Measurements from ENCODE around the gene PPP1CA. TPM values are rescaled to one million over a fixed set of nuclear protein-coding genes. Genes with fewer than 3 reads are reported as not detected.
"Not testable (repeated sequence)": the region's sequence is repeated elsewhere in the genome, so short reads cannot be mapped to it uniquely, and the experiment has no call there.

Gene PPP1CA
- polyA plus RNA-seq, 4 donors: 150 to 187 (median 162) TPM

GRCh38 chr11:67405196-67405567 is 3.5 kb upstream of the PPP1CA start:
- no peak for DNase-seq (ENCODE audit: low read depth in 4 of 4, low spot score in 2 of 4)

- DNase-seq (ENCODE audit: low read depth in 4 of 4, low spot score in 2 of 4): no peak
Measured at GRCh38 chr11:67404515-67405195, 3.0 kb upstream of the PPP1CA start.

- not testable (repeated sequence) for DNase-seq (ENCODE audit: low read depth in 4 of 4, low spot score in 2 of 4)
Measured at GRCh38 chr11:67403085-67403484, 1.4 kb upstream of the PPP1CA start.

GRCh38 chr11:67402192-67402839 is 658 bp upstream of the PPP1CA start:
- DNase-seq (ENCODE audit: low read depth in 4 of 4, low spot score in 2 of 4): not testable (repeated sequence)

- DNase-seq (ENCODE audit: low read depth in 4 of 4, low spot score in 2 of 4): no peak
Measured at GRCh38 chr11:67400942-67401494, 640 bp downstream of the PPP1CA start.

GRCh38 chr11:67400251-67400941 is 1.3 kb downstream of the PPP1CA start:
- DNase-seq (ENCODE audit: low read depth in 4 of 4, low spot score in 2 of 4): no peak

- no peak for DNase-seq (ENCODE audit: low read depth in 4 of 4, low spot score in 2 of 4)
Measured at GRCh38 chr11:67398661-67399563, 2.7 kb downstream of the PPP1CA start.

GRCh38 chr11:67397986-67398660 is 3.5 kb downstream of the PPP1CA start:
- no peak for DNase-seq (ENCODE audit: low read depth in 4 of 4, low spot score in 2 of 4)

- DNase-seq (ENCODE audit: low read depth in 4 of 4, low spot score in 2 of 4): no peak
Measured at GRCh38 chr11:67397536-67397935, 4.1 kb downstream of the PPP1CA start.

GRCh38 chr11:67396587-67397389 is 4.9 kb downstream of the PPP1CA start:
- DNase-seq (ENCODE audit: low read depth in 4 of 4, low spot score in 2 of 4): no peak

GRCh38 chr11:67396259-67396581 is 5.4 kb downstream of the PPP1CA start:
- DNase-seq (ENCODE audit: low read depth in 4 of 4, low spot score in 2 of 4): no peak

- DNase-seq (ENCODE audit: low read depth in 4 of 4, low spot score in 2 of 4): no peak
Measured at GRCh38 chr11:67395555-67396258, 6.0 kb downstream of the PPP1CA start.

- DNase-seq (ENCODE audit: low read depth in 4 of 4, low spot score in 2 of 4): no peak
Measured at GRCh38 chr11:67393990-67394389, 7.7 kb downstream of the PPP1CA start.

- no peak for DNase-seq (ENCODE audit: low read depth in 4 of 4, low spot score in 2 of 4)
Measured at GRCh38 chr11:67393437-67393836, 8.2 kb downstream of the PPP1CA start.

GRCh38 chr11:67392183-67392715 is 9.4 kb downstream of the PPP1CA start:
- DNase-seq (ENCODE audit: low read depth in 4 of 4, low spot score in 2 of 4): no peak

- peak in 3 of 4 donors; percentile 77 to 92 (median 86) for DNase-seq (ENCODE audit: low read depth in 4 of 4, low spot score in 2 of 4)
Measured at GRCh38 chr11:67391304-67392182, 10.1 kb downstream of the PPP1CA start, which contains the start of gene RAD9A. RAD9A (plus strand) TSS chr11:67391986; CDS start chr11:67392045, 59 bp downstream.

GRCh38 chr11:67390947-67391303 is 10.7 kb downstream of the PPP1CA start:
- no peak for DNase-seq (ENCODE audit: low read depth in 4 of 4, low spot score in 2 of 4)

All from left renal cortex interstitium (tissue), 4 donors.